H9 (cell line): ENCODE results near the gene TPM3. TPM values are rescaled to one million over a fixed set of nuclear protein-coding genes. Genes with fewer than 3 reads are reported as not detected.

Experiments
- DNase-seq: peaks from one replicate; pipeline ENCODE4 v3.0.0-alpha.2; 2017
- H2AFZ ChIP-seq: one replicate; pipeline ENCODE4 v1.6.1; 2013; ENCODE audit warnings: mild to moderate bottlenecking, low read length, control low read depth, moderate library complexity
- H2AK5ac ChIP-seq: 2 replicates; pipeline ENCODE4 v1.6.1; 2013; ENCODE audit warnings: low read length, control low read depth, mixed read lengths; ENCODE audit not compliant: insufficient read length
- H2BK120ac ChIP-seq: one replicate; pipeline ENCODE4 v1.6.1; 2013; ENCODE audit warnings: low read depth, mild to moderate bottlenecking, low read length, control low read depth, inconsistent platforms; ENCODE audit not compliant: poor library complexity, severe bottlenecking
- H2BK12ac ChIP-seq: 2 replicates; pipeline ENCODE4 v1.6.1; 2013; ENCODE audit warnings: low read length, control low read depth, mixed read lengths, low read depth; ENCODE audit not compliant: insufficient read length
- H2BK15ac ChIP-seq: 2 replicates; pipeline ENCODE4 v1.6.1; 2013; ENCODE audit warnings: low read depth, low read length, control low read depth
- H2BK20ac ChIP-seq: one replicate; pipeline ENCODE4 v1.6.1; 2013; ENCODE audit warnings: low read depth, mild to moderate bottlenecking, low read length, control low read depth, inconsistent platforms; ENCODE audit not compliant: poor library complexity, severe bottlenecking
- H2BK5ac ChIP-seq: 2 replicates; pipeline ENCODE4 v1.6.1; 2013; ENCODE audit warnings: low read length, control low read depth, mixed read lengths; ENCODE audit not compliant: insufficient read length
- H3K14ac ChIP-seq: 2 replicates; pipeline ENCODE4 v1.6.1; 2013; ENCODE audit warnings: low read length, control low read depth; ENCODE audit not compliant: insufficient read depth
- H3K18ac ChIP-seq: 2 replicates; pipeline ENCODE4 v1.6.1; 2013; ENCODE audit warnings: low read depth, mild to moderate bottlenecking, mixed read lengths, low read length, control low read depth; ENCODE audit not compliant: insufficient read length
- H3K23ac ChIP-seq: 2 replicates; pipeline ENCODE4 v1.6.1; 2013; ENCODE audit warnings: low read length, control low read depth, mixed read lengths, low read depth; ENCODE audit not compliant: insufficient read length
- H3K23me2 ChIP-seq: 2 replicates; pipeline ENCODE4 v1.6.1; 2013; ENCODE audit warnings: low read depth, mild to moderate bottlenecking, mixed read lengths, low read length, control low read depth; ENCODE audit not compliant: insufficient read length, poor library complexity, severe bottlenecking
- H3K27ac ChIP-seq: 2 replicates; pipeline ENCODE4 v1.5.1; 2013; ENCODE audit warnings: low read length, control low read depth, mixed read lengths, low read depth; ENCODE audit not compliant: insufficient read length
- H3K27me3 ChIP-seq: 2 replicates; pipeline ENCODE4 v1.6.1; 2013; ENCODE audit warnings: low read length, control low read depth, inconsistent platforms; ENCODE audit not compliant: insufficient read depth
- H3K4ac ChIP-seq: 2 replicates; pipeline ENCODE4 v1.6.1; 2013; ENCODE audit warnings: low read depth, mild to moderate bottlenecking, control low read depth, inconsistent platforms, low read length, moderate library complexity
- H3K4me1 ChIP-seq: 2 replicates; pipeline ENCODE4 v1.6.1; 2013; ENCODE audit warnings: low read length, control low read depth, inconsistent platforms; ENCODE audit not compliant: insufficient read depth
- H3K4me2 ChIP-seq: 2 replicates; pipeline ENCODE4 v1.6.1; 2013; ENCODE audit warnings: low read length, control low read depth, mixed read lengths; ENCODE audit not compliant: insufficient read length, insufficient read depth
- H3K56ac ChIP-seq: 2 replicates; pipeline ENCODE4 v1.6.1; 2013; ENCODE audit warnings: low read depth, mild to moderate bottlenecking, mixed read lengths, low read length, control low read depth; ENCODE audit not compliant: insufficient read length
- H3K79me1 ChIP-seq: 2 replicates; pipeline ENCODE4 v1.6.1; 2013; ENCODE audit warnings: low read depth, mild to moderate bottlenecking, moderate library complexity, low read length, control low read depth, inconsistent platforms; ENCODE audit not compliant: insufficient read depth, poor library complexity, severe bottlenecking
- H3K79me2 ChIP-seq: 2 replicates; pipeline ENCODE4 v1.6.1; 2013; ENCODE audit warnings: low read length, control low read depth, inconsistent platforms; ENCODE audit not compliant: insufficient read depth
- H3K9ac ChIP-seq: 2 replicates; pipeline ENCODE4 v1.6.1; 2013; ENCODE audit warnings: low read length, control low read depth, mixed read lengths; ENCODE audit not compliant: insufficient read length; ENCODE audit errors: extremely low read depth
- H3K9me3 ChIP-seq: one replicate; pipeline ENCODE4 v1.6.1; 2013; ENCODE audit warnings: low read depth, low read length, inconsistent platforms; ENCODE audit not compliant: control insufficient read depth
- H3T11ph ChIP-seq: one replicate; pipeline ENCODE4 v1.6.1; 2013; ENCODE audit warnings: mild to moderate bottlenecking, low read length, control low read depth, inconsistent platforms
- H4K20me1 ChIP-seq: one replicate; pipeline ENCODE4 v1.6.1; 2013; ENCODE audit not compliant: control insufficient read depth, insufficient read length, insufficient read depth
- H4K5ac ChIP-seq: 2 replicates; pipeline ENCODE4 v1.6.1; 2013; ENCODE audit warnings: low read depth, mild to moderate bottlenecking, mixed read lengths, low read length, control low read depth; ENCODE audit not compliant: insufficient read length
- H4K8ac ChIP-seq: replicated peaks from 2 replicates; pipeline ENCODE4 v1.6.1; 2013; ENCODE audit warnings: low read length, control low read depth, mixed read lengths, low read depth; ENCODE audit not compliant: insufficient read length
- H4K91ac ChIP-seq: 2 replicates; pipeline ENCODE4 v1.6.1; 2013; ENCODE audit warnings: low read depth, mild to moderate bottlenecking, moderate library complexity, mixed read lengths, low read length, control low read depth; ENCODE audit not compliant: insufficient read length
- H3K27ac Mint-ChIP-seq, 3 experiments: 2 replicates in 2 of 3; 3 replicates in 1 of 3; pipeline ENCODE4 v1.8.0; 2020 to 2021; ENCODE audit warnings: mixed read lengths in 3 of 3, mild to moderate bottlenecking in 1 of 3, moderate library complexity in 1 of 3
- H3K27me3 Mint-ChIP-seq: 2 replicates; pipeline ENCODE4 v1.8.0; 2021; ENCODE audit warnings: low read depth, mild to moderate bottlenecking, moderate library complexity, mixed read lengths
- H3K36me3 Mint-ChIP-seq, 3 experiments: 2 replicates in 2 of 3; 3 replicates in 1 of 3; pipeline ENCODE4 v1.8.0; 2020 to 2021; ENCODE audit warnings: low read depth in 3 of 3, mixed read lengths in 3 of 3; ENCODE audit not compliant: insufficient read depth in 1 of 3
- H3K4me1 Mint-ChIP-seq, 2 experiments: 2 replicates each; pipeline ENCODE4 v1.8.0; 2020; ENCODE audit warnings: mixed read lengths in 2 of 2
- H3K4me3 Mint-ChIP-seq, 2 experiments: 2 replicates in 1 of 2; 3 replicates in 1 of 2; pipeline ENCODE4 v1.8.0; 2020 to 2021; ENCODE audit warnings: mild to moderate bottlenecking in 2 of 2, mixed read lengths in 2 of 2, moderate library complexity in 1 of 2
- H3K9me3 Mint-ChIP-seq, 2 experiments: 2 replicates in 1 of 2; 3 replicates in 1 of 2; pipeline ENCODE4 v1.8.0; 2020; ENCODE audit warnings: mild to moderate bottlenecking in 2 of 2, mixed read lengths in 2 of 2, moderate library complexity in 1 of 2
- WGBS: extraction: QIAGEN DNeasy Blood & Tissue Kit; methylation state at CpG from one replicate; pipeline ENCODE4 v1.1.7; 2013; ENCODE audit warnings: missing lambda C conversion rate, low lambda C conversion rate, mixed read lengths; ENCODE audit not compliant: insufficient read length; ENCODE audit errors: extremely low coverage; 5-methylcytosine and 5-hydroxymethylcytosine counted together
- total RNA-seq: library from RNA; stranded (reverse); gene quantifications from 2 replicates; pipeline ENCODE4 v1.2.1, GENCODE V29; 2021
- TF ChIP-seq, protein P1 (sequence below): fragments of 200-600 bp; sonication (generic); conservative IDR thresholded peaks from 3 replicates; pipeline ENCODE4 v1.8.0; 2021; ENCODE audit warnings: antibody characterized with exemption, mild to moderate bottlenecking

The TPM3 gene
- total RNA-seq, 1 experiment from 2014 or later: 508 TPM

DNA sequence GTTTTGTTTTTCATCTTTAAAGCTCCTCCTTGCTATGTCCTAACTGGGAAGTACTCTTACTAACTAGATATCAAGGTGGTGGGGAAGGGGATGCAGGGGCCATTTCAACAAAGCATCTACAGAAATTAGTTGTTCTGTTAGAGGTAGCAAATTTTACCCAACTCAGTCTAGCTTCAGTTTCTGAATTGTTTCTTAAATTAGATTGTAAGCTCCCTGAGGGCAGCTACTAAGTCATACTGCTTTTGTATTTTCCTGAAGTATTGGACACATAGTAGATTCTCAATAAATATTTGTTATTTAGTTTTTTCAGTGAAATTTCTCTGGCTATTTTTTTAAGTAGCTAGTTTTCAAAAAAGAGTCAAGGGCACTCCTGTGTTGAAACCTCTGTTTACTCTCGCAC is 30.6 kb upstream of the TPM3 start:
- H2BK120ac ChIP-seq: no peak overlapping the region
- peaks cover 37 to 42% of the 10 kb centered on the region in 2 experiments for H3K4me1 Mint-ChIP-seq
- H3K18ac ChIP-seq: no peak overlapping the region
- H3K9ac ChIP-seq: peak overlapping the region; percentile 99
- no peak overlapping the region for H2BK12ac ChIP-seq
- H3K23ac ChIP-seq: no peak overlapping the region
- H3K79me1 ChIP-seq: peaks cover 6% of the 10 kb centered on the region
- H4K5ac ChIP-seq: no peak overlapping the region
- no peak overlapping the region for H2BK5ac ChIP-seq
- peaks cover 2% of the 10 kb centered on the region; the same call in 1 of the 2 replicates for H3K4me1 ChIP-seq
- H3K27ac Mint-ChIP-seq: peak overlapping the region; percentile 76 to 98 (median 95); a peak in 2 of 7 replicates
- peaks cover 14% of the 10 kb centered on the region for H3K23me2 ChIP-seq
- H3K9me3 Mint-ChIP-seq: peaks cover 0 to 5% of the 10 kb centered on the region in 2 experiments; a peak in 1 of 5 replicates
- WGBS: no CpG with 5 or more reads among the region's 1 CpG
- peaks cover 51 to 76% (median 63%) of the 10 kb centered on the region in 3 experiments for H3K36me3 Mint-ChIP-seq
- H2BK20ac ChIP-seq: no peak overlapping the region
- TF ChIP-seq, protein P1, sequence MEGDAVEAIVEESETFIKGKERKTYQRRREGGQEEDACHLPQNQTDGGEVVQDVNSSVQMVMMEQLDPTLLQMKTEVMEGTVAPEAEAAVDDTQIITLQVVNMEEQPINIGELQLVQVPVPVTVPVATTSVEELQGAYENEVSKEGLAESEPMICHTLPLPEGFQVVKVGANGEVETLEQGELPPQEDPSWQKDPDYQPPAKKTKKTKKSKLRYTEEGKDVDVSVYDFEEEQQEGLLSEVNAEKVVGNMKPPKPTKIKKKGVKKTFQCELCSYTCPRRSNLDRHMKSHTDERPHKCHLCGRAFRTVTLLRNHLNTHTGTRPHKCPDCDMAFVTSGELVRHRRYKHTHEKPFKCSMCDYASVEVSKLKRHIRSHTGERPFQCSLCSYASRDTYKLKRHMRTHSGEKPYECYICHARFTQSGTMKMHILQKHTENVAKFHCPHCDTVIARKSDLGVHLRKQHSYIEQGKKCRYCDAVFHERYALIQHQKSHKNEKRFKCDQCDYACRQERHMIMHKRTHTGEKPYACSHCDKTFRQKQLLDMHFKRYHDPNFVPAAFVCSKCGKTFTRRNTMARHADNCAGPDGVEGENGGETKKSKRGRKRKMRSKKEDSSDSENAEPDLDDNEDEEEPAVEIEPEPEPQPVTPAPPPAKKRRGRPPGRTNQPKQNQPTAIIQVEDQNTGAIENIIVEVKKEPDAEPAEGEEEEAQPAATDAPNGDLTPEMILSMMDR: no peak
- H3K9me3 ChIP-seq: no peaks in the 10 kb centered on the region
- H3K4ac ChIP-seq: no peak overlapping the region
- no peak overlapping the region for H3T11ph ChIP-seq
- no peak overlapping the region for H3K27ac ChIP-seq
- peak overlapping the region; percentile 95 to 96 for H3K4me3 Mint-ChIP-seq
- H3K4me2 ChIP-seq: peak overlapping the region; percentile 84
- no peak for DNase-seq
- H4K91ac ChIP-seq: no peak overlapping the region
- H3K27me3 Mint-ChIP-seq: no peaks in the 10 kb centered on the region
- H3K14ac ChIP-seq: no peak overlapping the region
- H3K56ac ChIP-seq: no peak overlapping the region
- no peak overlapping the region for H2AK5ac ChIP-seq
- H3K27me3 ChIP-seq: no peaks in the 10 kb centered on the region
- H3K79me2 ChIP-seq: peaks cover 51% of the 10 kb centered on the region
- H4K20me1 ChIP-seq: no peaks in the 10 kb centered on the region
- no peak overlapping the region for H2BK15ac ChIP-seq
- no peak overlapping the region for H2AFZ ChIP-seq
- H4K8ac ChIP-seq: no peak overlapping the region
